ENCODE data around the gene ZC3H11A. TPM values are rescaled to one million over a fixed set of nuclear protein-coding genes. Genes with fewer than 3 reads are reported as not detected.

ZC3H11A gene
- total RNA-seq, 2 experiments from 2014 or later, result 67.6 to 73.3 TPM

DNA sequence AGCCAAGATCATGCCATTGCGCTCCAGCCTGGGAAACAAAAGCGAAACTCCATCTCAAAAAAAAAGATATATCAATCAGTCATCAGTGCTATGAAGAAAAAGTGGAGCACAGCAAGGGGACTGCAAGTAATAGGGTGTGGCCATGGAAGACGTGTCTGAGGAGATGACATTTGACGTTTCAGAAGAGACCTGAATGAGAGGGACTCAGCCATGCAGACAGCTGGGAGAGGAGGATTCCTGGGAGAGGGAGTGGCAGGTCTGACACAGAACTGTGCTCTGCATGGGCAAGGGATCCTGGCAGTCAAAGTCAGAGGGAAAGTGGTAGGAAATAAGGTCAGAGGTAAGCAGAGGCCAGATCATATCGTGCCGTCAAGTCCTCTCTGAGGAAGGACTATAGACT lies 27.2 kb upstream of the ZC3H11A start:
- H3K4me1 ChIP-seq (ENCODE audit: insufficient read depth, low read length), result peaks cover 47% of the 10 kb centered on the region
- H3K9me3 Mint-ChIP-seq, result no peaks in the 10 kb centered on the region

GRCh38 chr1:203769505-203770343 lies 25.7 kb upstream of the ZC3H11A start:
- ChIA-PET POLR2A (interaction anchor here (1.3 kb wide), 1 partner anchor 459 kb away, joined by 4 read pairs; no protein-coding TSS in a partner anchor), CTCF (no interaction called here)
- no peaks in the 10 kb centered on the region for H3K9me3 Mint-ChIP-seq
- peak overlapping the region; percentile 62 for H3K4me3 Mint-ChIP-seq
- H3K9me3 ChIP-seq (ENCODE audit: control insufficient read depth in 1 of 2, insufficient read depth in 1 of 2, low read length in 2 of 2), result no peaks in the 10 kb centered on the region
- H3K36me3 Mint-ChIP-seq (ENCODE audit: low read depth), result peaks cover 83% of the 10 kb centered on the region
- no peaks in the 10 kb centered on the region for H3K27me3 ChIP-seq (ENCODE audit: control insufficient read depth in 1 of 2, insufficient read depth in 2 of 2, low read length in 2 of 2)
- ATAC-seq (ENCODE audit: poor library complexity), result no peak
- H3K27me3 Mint-ChIP-seq, result no peaks in the 10 kb centered on the region
- peak in 3 of 14 experiments; percentile 11 to 66 (median 60) for DNase-seq
- H3K36me3 ChIP-seq (ENCODE audit: insufficient read depth, low read length), result peaks cover 51% of the 10 kb centered on the region
- H3K27ac Mint-ChIP-seq, result peak overlapping the region; percentile 79
- TF ChIP-seq, protein P1, sequence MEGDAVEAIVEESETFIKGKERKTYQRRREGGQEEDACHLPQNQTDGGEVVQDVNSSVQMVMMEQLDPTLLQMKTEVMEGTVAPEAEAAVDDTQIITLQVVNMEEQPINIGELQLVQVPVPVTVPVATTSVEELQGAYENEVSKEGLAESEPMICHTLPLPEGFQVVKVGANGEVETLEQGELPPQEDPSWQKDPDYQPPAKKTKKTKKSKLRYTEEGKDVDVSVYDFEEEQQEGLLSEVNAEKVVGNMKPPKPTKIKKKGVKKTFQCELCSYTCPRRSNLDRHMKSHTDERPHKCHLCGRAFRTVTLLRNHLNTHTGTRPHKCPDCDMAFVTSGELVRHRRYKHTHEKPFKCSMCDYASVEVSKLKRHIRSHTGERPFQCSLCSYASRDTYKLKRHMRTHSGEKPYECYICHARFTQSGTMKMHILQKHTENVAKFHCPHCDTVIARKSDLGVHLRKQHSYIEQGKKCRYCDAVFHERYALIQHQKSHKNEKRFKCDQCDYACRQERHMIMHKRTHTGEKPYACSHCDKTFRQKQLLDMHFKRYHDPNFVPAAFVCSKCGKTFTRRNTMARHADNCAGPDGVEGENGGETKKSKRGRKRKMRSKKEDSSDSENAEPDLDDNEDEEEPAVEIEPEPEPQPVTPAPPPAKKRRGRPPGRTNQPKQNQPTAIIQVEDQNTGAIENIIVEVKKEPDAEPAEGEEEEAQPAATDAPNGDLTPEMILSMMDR (IDR thresholded peaks at IDR 0.05), result no peak
- H3K4me1 Mint-ChIP-seq (ENCODE audit: low read depth), result peaks cover 51% of the 10 kb centered on the region
- H3K4me1 ChIP-seq (ENCODE audit: insufficient read depth, low read length), result peaks cover 32% of the 10 kb centered on the region
- H3K4me3 ChIP-seq (ENCODE audit: low read length), result no peak overlapping the region
- no peak overlapping the region for H3K27ac ChIP-seq (ENCODE audit: low read depth in 1 of 2, low read length in 2 of 2)
- intact Hi-C loops (cut with DNase I, micrococcal nuclease), result loop anchor here (5.0 to 10.0 kb wide), 5 partner anchors 37 to 625 kb away; partner anchors contain the start of gene ATP2B4 (in 2 of the 2)

More for the DNA sequence above, 27.2 kb upstream of the ZC3H11A start:
- DNase-seq (peak in 2 of 14 experiments; percentile 21 to 24), ATAC-seq (ENCODE audit: poor library complexity) (no peak)
- ChIA-PET POLR2A (no interaction called here), CTCF (interaction anchor here (1.0 kb wide), 1 partner anchor 20 kb away, joined by 3 read pairs; no protein-coding TSS in a partner anchor)
- H3K4me3 Mint-ChIP-seq, result peak overlapping the region; percentile 67
- TF ChIP-seq, protein P1 (IDR thresholded peaks at IDR 0.05), result no peak
- H3K36me3 Mint-ChIP-seq (ENCODE audit: low read depth), result peaks cover 70% of the 10 kb centered on the region
- Histone ChIP-seq H3K36me3 (ENCODE audit: insufficient read depth, low read length) (peaks cover 37% of the 10 kb centered on the region), H3K27me3 (ENCODE audit: control insufficient read depth in 1 of 2, insufficient read depth in 2 of 2, low read length in 2 of 2) (no peaks in the 10 kb centered on the region), H3K9me3 (ENCODE audit: control insufficient read depth in 1 of 2, insufficient read depth in 1 of 2, low read length in 2 of 2) (no peaks in the 10 kb centered on the region), H3K27ac (ENCODE audit: low read depth in 1 of 2, low read length in 2 of 2) (peak overlapping the region in 1 of 2 donors; percentile 2), H3K4me3 (ENCODE audit: low read length) (no peak overlapping the region)
- intact Hi-C loops (cut with DNase I, micrococcal nuclease), result loop anchor here (5.0 to 10.0 kb wide), 4 partner anchors 36 to 627 kb away; partner anchors contain the start of gene ATP2B4 (in 2 of the 2)
- H3K27ac Mint-ChIP-seq, result peak overlapping the region; percentile 79
- H3K27me3 Mint-ChIP-seq, result no peaks in the 10 kb centered on the region
- H3K4me1 Mint-ChIP-seq (ENCODE audit: low read depth), result peaks cover 66% of the 10 kb centered on the region

DNA sequence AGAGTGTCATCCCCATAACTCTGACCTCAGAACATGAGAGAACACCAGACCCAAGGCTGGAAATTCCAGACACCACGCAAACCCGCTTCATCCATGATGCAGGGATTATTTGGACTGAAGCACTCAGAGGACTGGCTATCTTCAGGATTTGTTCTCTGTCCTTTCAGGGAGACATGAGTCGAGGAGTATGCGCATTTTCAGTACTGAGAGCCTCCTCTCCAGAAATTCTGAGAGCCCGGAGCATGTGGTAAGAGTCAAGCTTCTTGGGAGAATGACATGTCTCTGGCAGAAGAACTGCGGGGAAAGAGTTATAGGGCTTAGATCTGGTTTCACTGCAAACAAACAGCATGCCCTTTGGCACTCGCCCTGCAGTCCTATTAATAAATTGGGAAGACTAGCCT lies 23.5 kb upstream of the ZC3H11A start:
- ATAC-seq (ENCODE audit: poor library complexity), result no peak
- no peaks in the 10 kb centered on the region for H3K9me3 Mint-ChIP-seq
- no peaks in the 10 kb centered on the region for H3K27me3 ChIP-seq (ENCODE audit: control insufficient read depth in 1 of 2, insufficient read depth in 2 of 2, low read length in 2 of 2)
- peaks cover 25% of the 10 kb centered on the region for H3K4me1 ChIP-seq (ENCODE audit: insufficient read depth, low read length)
- H3K27ac ChIP-seq (ENCODE audit: low read depth in 1 of 2, low read length in 2 of 2), result no peak overlapping the region
- CTCF ChIA-PET, result interaction anchor here (1.4 kb wide), 1 partner anchor 28 kb away, joined by 3 read pairs; no protein-coding TSS in a partner anchor
- peak overlapping the region; percentile 33 for H3K27ac Mint-ChIP-seq
- H3K36me3 Mint-ChIP-seq (ENCODE audit: low read depth), result peaks cover 84% of the 10 kb centered on the region
- POLR2A ChIA-PET, result no interaction called here
- peaks cover 41% of the 10 kb centered on the region for H3K4me1 Mint-ChIP-seq (ENCODE audit: low read depth)
- TF ChIP-seq, protein P1 (IDR thresholded peaks at IDR 0.05), result no peak
- H3K36me3 ChIP-seq (ENCODE audit: insufficient read depth, low read length), result peaks cover 63% of the 10 kb centered on the region
- H3K27me3 Mint-ChIP-seq, result no peaks in the 10 kb centered on the region
- intact Hi-C loops (cut with DNase I, micrococcal nuclease), result loop anchor here in 1 of 2 experiments (2.0 to 5.0 kb wide), 2 partner anchors 49 to 265 kb away; no protein-coding TSS in a partner anchor
- H3K4me3 ChIP-seq (ENCODE audit: low read length), result no peak overlapping the region
- no peaks in the 10 kb centered on the region for H3K9me3 ChIP-seq (ENCODE audit: control insufficient read depth in 1 of 2, insufficient read depth in 1 of 2, low read length in 2 of 2)
- no peak overlapping the region for H3K4me3 Mint-ChIP-seq
- no peak for DNase-seq

Measured in CD4-positive, alpha-beta T cell (primary cell).